CD4-positive, alpha-beta T cell treated with Interleukin-21 for 1 hour (primary cell): ENCODE data around the gene SIM1.

ENCODE experiments used
- DNase-seq: peaks from one replicate; pipeline ENCODE4 v3.0.0-alpha.2; 2020

Gene SIM1

DNA sequence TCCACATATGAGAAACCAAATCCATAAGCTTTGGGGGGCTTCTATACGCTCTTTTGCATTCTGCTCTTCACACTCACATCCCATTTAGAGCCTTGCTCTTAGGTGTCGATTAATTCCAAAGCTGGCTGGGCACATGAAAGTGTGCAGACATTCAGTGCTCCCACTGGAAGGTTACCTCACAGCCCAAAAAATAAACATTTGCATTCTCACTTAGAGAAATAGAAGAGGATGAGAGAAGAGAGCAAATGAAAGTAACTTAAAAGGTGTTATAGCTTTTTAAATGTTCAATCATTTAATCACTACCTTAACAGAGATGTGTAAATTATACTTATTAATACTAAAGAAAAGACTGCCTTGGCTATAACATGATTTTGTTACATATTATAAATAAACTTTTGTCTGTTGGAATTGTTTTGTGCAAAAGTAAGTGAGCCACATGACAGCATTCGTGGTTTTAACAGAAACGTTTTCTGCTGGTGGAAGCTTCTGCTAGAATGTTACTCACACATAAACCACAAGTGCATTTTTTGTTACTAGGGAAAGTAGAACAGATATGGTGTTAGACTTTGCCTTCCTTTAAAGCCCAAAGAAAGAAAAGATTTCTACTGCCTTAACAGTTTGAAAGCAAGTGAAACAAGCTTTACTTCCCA lies 116.7 kb downstream of the SIM1 start:
- DNase-seq, result no peak

DNA sequence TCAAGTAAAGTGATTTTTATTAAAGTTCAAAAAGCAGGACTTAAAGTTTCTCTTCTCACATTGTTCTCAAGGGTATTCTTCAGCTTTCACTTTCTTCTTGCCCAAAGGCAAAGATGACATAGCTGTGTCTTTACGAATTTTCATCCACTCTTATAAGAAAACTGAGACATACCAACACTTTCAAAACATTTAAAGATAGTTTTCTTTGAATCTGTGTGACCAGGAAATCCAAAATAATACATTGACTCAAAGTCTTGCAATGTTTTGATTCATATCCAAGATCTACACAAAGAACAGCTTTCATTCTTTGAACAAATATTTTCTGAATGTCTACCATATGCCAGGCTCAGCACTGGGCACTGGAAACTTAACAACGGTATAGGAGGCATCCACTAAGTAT lies 117.9 kb downstream of the SIM1 start:
- DNase-seq, result no peak

DNA sequence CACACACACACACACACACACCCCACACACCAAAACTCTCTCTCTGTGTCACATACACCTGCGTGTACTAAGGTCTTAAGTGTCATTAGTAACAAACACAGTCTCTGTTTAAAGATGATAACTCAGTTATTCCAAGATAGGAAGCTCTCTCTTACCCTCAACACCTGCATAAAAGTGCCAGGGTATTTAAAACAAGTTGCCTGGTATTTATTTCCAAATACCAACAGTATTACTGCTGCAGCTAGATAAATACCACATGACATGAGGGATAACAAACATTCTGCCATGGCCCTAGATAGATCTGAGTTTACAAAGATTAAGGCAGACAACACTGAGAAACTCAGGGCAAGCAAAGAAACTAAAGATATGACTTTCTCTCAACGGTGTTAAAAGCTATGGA lies 118.5 kb downstream of the SIM1 start:
- DNase-seq, result no peak

DNA sequence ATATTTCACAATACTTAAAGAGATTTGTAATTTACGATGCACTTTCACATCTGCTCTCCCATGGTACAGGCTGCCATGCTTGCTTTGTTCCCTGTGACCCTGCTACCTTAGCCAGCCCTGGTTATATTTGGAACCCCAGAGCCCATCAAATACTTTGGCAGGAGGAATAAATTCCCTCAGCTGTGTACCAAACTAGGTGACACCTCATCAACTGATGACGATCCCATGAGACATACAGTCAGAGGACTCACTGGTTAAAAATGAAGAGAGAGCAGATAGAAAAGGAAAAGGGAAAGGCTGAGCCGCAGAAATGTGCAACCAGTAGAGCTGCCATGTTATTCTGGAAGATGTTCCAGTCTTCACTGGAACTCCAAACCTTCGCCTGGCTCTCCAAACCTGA lies 120.0 kb downstream of the SIM1 start:
- DNase-seq, result no peak

DNA sequence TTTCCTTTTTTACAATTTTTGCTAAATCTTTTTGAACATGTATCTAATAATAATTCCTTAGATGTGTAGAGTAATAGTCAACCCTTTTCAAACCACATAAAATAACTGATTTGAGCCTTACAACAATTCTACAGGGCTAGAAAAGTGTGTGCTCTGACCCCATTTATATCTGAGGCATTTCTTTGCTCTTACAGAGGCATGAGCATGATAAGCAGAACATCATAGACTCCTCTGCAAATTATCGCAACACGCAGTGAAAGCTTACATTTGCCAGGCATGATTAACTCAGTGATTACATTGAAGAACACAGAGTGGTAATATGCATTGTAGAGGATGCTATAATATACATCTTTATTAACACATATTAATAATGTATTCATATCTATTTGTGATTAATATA lies 120.4 kb downstream of the SIM1 start:
- DNase-seq, result no peak

DNA sequence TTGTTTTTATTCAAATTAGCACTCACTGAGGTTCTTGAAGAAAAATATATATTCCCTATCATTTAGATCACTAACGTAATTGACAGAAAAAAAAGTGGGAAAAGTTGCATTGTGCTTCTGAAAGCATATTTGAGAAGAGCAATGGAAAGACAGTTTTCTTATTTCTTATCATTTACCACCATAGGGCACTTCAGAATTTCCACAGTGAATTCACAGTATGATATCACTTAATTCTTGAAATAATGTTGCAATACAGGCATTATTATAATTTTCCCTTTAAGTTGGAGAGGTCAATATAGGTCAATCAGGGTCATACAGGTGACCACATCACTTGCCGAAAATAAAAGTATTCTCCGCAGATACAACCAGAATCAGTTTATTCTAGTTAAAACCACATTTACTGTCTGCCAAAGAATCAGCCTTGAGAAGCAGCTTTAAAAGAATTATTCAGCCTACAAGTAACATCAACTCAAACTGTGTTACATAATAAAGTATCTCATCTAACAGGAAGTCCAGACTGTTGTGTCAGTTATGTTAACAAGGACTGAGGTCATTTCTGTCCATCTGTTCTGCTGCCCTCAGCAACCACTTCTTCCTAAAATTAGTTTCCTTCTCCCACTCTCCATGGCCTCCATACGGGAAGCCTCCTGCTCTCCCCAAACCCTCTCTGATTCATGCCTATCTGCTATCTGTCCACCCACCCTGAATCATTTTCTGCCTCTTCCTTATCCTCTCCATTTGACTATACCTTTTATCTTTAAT lies 121.2 kb downstream of the SIM1 start:
- DNase-seq, result no peak

DNA sequence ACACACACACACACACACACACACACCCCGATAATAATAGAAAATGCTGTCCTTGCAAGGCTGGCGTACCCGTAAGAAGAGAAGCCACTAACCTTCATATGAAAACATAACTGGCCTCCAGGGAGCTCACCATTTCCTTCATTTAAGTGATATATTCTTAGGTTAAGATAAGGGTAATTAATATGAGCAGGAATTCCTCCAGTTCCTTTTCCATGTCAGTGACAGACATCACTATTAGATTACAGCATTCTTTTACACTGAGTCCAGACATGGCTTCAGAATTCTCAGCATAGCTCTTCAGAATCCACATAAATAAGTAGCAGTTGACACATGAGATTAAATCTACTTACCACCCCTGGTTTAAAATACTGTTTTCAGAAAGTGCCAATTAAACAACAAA lies 121.9 kb downstream of the SIM1 start:
- no peak for DNase-seq

DNA sequence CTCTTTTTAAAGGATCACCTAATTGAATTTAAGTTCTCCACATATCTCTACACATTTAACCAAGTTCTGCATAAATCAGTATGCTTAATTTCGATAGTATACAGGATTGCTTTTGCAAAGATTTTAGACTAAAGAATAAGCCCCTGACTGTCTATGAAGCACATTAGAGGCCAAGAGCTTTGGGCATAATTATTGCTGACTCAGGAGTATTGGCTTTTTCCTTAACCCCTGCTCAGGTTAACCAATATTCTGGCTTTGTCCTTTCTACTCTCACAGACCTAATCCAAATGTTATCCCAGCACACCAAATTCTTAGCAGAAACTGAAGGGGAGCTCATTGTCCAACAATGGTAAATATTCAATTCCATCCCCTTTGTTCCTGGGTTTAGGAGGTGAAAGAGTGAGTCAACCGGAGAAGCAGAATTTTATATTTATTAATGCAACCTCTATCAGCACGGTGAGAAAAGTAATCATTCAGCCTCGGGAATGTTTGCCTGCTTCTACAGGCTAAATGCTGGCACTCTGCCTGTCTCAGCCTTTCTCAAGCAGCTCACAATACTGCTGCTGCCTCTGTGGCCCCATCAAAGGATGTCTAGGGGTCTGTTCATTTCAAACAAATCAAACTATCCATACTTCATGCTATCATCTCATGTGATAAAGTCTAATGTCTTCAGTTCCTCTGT lies 125.0 kb downstream of the SIM1 start:
- no peak for DNase-seq

DNA sequence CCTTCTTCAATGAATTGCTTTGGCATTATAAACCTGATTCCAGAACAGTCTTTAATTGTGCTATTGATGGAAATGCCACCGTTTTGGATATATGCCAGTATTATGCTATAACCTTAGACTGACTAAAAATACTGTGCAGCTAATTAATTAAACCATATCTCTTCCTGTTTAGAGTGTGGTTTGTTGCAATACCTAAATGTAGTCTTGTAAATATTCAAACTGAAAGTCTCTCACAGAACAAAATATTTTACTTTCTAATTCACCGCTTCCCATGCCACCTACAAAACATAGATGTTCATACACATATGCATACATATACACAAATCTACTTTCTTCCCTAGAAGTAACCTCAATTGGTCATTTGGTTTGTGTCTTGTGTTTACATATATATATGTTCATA lies 126.6 kb downstream of the SIM1 start:
- no peak for DNase-seq

DNA sequence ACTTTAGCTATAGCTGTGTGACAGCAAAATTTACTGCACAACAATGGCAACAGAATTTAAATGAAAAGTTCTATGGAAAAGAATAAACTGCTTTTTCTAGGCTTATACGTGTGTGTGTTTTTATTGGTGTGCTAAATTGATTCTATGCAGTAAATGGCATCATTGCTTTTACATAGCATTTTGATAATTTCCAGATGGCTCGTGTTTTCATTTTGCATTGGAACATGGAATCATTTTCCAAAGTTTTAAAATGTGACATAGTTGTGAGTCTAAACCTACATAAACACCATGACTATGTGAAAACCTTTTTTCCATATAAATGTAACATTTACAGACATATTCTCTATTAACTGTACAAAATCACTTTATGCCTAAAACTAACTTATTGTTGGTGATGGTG lies 127.8 kb downstream of the SIM1 start:
- DNase-seq, result no peak

DNA sequence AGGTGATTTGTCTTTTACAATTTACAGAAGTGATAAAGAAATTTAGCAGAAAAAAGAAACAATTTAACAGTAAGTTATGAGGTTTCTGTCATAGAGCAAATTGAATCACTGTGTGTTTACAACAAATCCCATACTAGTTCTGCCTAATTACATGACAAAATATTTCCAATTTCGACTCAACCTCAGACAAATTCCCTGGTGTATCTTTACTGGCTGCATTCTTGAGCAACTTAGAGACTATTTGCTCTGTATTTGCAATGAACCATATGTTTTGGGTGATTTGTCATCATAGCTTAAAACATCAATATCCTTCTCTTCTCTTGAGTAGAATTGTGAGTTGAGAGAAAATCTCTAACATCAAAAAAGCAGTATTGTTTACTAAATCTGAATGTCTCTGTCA lies 128.7 kb downstream of the SIM1 start:
- DNase-seq, result no peak
